HG03378 (cell line): ENCODE data around the gene GNLY.

Experiments used
- ATAC-seq: cut with Tn5 transposase; IDR thresholded peaks from one replicate; pipeline ENCODE4 v1.9.1; 2021; ENCODE audit warnings: mild to moderate bottlenecking, moderate library complexity; ENCODE audit not compliant: unreplicated experiment

Gene GNLY

GRCh38 chr2:85741211-85741832 is 47.2 kb downstream of the GNLY start:
- no peak for ATAC-seq

GRCh38 chr2:85741833-85742455 is 47.8 kb downstream of the GNLY start:
- no peak for ATAC-seq

DNA sequence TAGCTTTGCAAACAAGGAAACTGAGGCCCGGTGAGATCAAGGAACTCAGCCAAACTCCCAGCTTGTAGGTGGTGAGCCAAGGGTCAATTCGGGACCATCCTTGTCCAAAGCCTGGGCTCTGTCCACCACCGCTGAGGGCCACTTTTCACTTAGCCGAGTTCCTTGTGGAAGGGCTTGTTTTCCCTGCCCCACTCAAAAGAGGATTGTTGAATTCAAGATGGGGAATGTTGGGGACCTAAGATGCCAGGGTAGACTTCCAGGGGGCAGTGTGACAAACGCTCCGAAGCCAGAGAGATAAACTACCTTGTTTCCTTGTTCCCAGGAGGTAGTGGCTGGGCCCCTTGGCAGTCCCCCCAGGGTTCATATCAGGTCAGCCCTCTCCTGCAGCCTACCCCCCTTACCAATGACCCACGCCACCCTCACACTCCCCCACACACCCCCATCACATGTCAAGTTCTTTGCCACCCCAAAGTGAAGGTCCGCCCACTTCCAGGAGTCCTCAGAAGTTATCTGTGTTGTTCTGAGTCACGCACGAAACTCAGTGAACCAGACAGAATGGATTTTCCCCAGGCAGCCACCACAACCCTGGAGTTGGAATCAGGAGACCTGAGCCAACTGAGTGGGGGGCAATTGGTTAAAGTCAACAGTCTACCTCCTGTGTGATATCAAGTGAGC is 49.3 kb downstream of the GNLY start:
- no peak for ATAC-seq

- ATAC-seq, result no peak
Observed at GRCh38 chr2:85744055-85744454, 49.9 kb downstream of the GNLY start.

- ATAC-seq, result no peak
Observed at GRCh38 chr2:85744741-85745601, 50.8 kb downstream of the GNLY start.

- ATAC-seq, result no peak
Observed at GRCh38 chr2:85745619-85746018, 51.5 kb downstream of the GNLY start.

- ATAC-seq, result no peak
Observed at GRCh38 chr2:85746321-85747004, 52.3 kb downstream of the GNLY start.

GRCh38 chr2:85747441-85747840 is 53.3 kb downstream of the GNLY start:
- no peak for ATAC-seq

DNA sequence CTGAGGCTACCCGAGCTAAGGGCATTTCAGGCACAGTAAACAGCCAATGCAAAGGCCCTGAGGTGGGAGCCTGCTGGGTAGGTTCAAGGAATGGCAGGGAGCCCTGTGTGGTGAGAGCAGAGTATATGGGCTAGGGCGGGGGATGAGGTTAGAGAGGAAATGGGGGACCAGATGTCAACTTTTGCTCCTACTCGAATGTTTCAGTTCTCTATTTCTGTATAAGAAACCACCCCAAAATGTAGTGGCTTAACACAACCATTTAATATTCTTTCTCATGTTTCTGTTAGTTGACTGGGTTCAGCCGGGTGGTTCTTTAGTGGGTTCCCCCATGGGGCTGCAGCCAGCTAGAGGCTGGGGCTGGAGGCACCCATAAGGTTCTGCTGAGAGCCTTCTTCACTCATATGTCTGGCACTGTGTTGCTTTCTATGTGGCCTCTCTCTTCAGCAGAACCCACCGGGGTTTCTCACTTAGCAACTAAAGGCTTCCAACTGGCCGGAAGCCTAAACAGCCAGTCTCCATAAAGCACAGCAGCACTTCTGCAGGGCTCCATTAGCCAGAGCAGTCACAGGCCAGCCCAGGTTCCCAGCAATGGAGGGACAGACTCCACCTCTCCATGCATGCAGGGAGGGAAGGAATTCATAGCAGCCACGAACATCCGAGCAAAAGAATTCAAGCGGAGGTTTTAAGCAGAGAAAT is 54.0 kb downstream of the GNLY start:
- peak; percentile 71 for ATAC-seq
